Tibial nerve (tissue), 4 donors: ENCODE data around the gene MLLT10. TPM values are rescaled to one million over a fixed set of nuclear protein-coding genes. Genes with fewer than 3 reads are reported as not detected.

Experiments used
- DNase-seq, 2 donors: peaks; one replicate each; pipeline ENCODE4 v3.0.0-alpha.2; 2019; ENCODE audit warnings: low spot score in 2 of 2
- H3K27ac ChIP-seq, 4 donors: fragments of 200-600 bp; sonication (generic) in 3 of 4; one replicate each; pipeline ENCODE4 v1.5.1; 2017 to 2019; ENCODE audit warnings: mild to moderate bottlenecking in 1 of 4
- H3K27me3 ChIP-seq, 2 donors: fragments of 200-600 bp; sonication (generic) in 1 of 2; one replicate each; pipeline versions ENCODE4 v1.5.1 to v1.6.0; 2017 to 2019
- H3K36me3 ChIP-seq, 3 donors: fragments of 200-600 bp; sonication (generic); one replicate each; pipeline ENCODE4 v1.5.1; 2018 to 2019
- H3K4me1 ChIP-seq, 4 donors: fragments of 200-600 bp; sonication (generic) in 3 of 4; one replicate each; pipeline ENCODE4 v1.5.1; 2017 to 2019
- H3K4me3 ChIP-seq, 4 donors: fragments of 200-600 bp; sonication (generic) in 3 of 4; one replicate each; pipeline ENCODE4 v1.5.1; 2017 to 2019; ENCODE audit warnings: mild to moderate bottlenecking in 1 of 4, moderate library complexity in 1 of 4
- H3K9me3 ChIP-seq, 4 donors: fragments of 200-600 bp; sonication (generic) in 3 of 4; one replicate each; pipeline ENCODE4 v1.5.1; 2017 to 2019
- CTCF ChIP-seq, 5 experiments: fragments of 200-600 bp in 3 of 5; fragments of 450-650 bp in 2 of 5; sonication (generic) in 3 of 5; IDR thresholded peaks; one replicate each; pipeline ENCODE4 v1.5.1; 2016 to 2019; ENCODE audit warnings: antibody characterized with exemption in 5 of 5, mild to moderate bottlenecking in 3 of 5, moderate library complexity in 2 of 5
- EP300 ChIP-seq, 2 donors: sonication (generic); formaldehyde crosslinking; IDR thresholded peaks; one replicate each; pipeline ENCODE4 v1.6.1; 2017; ENCODE audit warnings: antibody characterized with exemption in 2 of 2, mild to moderate bottlenecking in 1 of 2
- POLR2A ChIP-seq, 2 donors: fragments of 450-650 bp; IDR thresholded peaks; one replicate each; pipeline ENCODE4 v1.6.1; 2017; ENCODE audit warnings: antibody characterized with exemption in 2 of 2, mild to moderate bottlenecking in 2 of 2, moderate library complexity in 2 of 2
- WGBS, 2 donors: methylation state at CpG; one replicate each; pipeline ENCODE4 v1.1.5; 2018; 5-methylcytosine and 5-hydroxymethylcytosine counted together
- total RNA-seq, 4 donors: library from RNA; depleted of rRNA; stranded (reverse); fragments of >200 nt; gene quantifications; one replicate each; pipeline ENCODE4 v1.1.0, GENCODE V29; 2016

MLLT10 gene
- total RNA-seq, result 10 to 100 TPM; 40.6 to 60.9 (median 47.5) TPM

- peaks cover 0 to 20% (median 0%) of the 10 kb centered on the region in 3 donors for H3K36me3 ChIP-seq
- 1% methylated on average over 21 to 27 of the region's 74 CpGs for WGBS, 2 donors
- H3K27me3 ChIP-seq, result no peaks in the 10 kb centered on the region
- peak; percentile 26 to 87 for TF ChIP-seq EP300 (IDR thresholded peaks at IDR 0.05)
- peak in 3 of 5 experiments; percentile 13 to 75 (median 72) for TF ChIP-seq CTCF (IDR thresholded peaks at IDR 0.05)
- peak; percentile 69 to 86 for TF ChIP-seq POLR2A (IDR thresholded peaks at IDR 0.05)
- H3K27ac ChIP-seq, result peak within 1 kb of the TSS; percentile 72 to 99 (median 96)
- DNase-seq, result peak; percentile 83 to 84
- H3K4me1 ChIP-seq, result peaks cover 0 to 36% (median 10%) of the 10 kb centered on the region in 4 donors
- no peaks in the 10 kb centered on the region for H3K9me3 ChIP-seq
- H3K4me3 ChIP-seq, result peak within 1 kb of the TSS; percentile 71 to 88 (median 76)
Measured at GRCh38 chr10:21533467-21534279, at the start of gene MLLT10. Gene MLLT10 (plus strand): TSS chr10:21534232. CDS start chr10:21534645, 413 bp downstream.

DNA sequence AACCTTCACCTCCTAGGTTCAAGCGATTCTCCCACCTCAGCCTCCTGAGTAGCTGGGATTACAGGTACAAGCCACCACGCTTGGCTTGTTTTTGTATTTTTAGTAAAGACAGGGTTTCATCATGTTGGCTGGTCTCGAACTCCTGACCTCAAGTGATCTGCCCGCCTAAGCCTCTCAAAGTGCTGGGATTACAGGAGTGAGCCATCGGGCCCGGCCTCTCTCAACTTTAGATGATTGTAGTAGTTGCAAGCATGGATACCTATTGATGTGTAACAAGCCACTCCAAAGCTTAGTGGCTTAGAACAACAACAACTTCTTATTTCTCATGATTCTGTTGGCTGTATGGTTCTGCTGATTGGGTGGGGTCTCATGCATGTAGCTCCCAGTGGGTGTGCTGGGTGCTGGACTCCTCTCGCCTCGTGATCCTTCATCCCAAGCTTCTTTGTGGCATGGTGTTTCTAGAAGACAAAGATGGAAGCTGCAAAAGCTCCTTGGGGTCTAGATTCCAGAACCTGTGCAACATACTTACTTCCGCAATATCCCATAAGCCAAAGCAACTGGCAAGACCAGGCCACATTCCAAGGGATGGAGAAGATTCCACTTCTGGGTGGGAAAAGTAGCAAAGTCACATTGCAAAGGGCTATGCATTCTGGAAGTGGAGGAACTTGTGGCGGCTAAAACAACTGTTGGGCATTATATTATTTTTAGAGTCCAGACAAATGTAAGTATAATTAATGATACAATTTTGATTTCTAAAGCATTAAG, 46.4 kb upstream of the MLLT10 start:
- 96 to 97% methylated on average over 10 of the region's 10 CpGs for WGBS, 2 donors
- TF ChIP-seq CTCF (IDR thresholded peaks at IDR 0.05), result no peak
- TF ChIP-seq EP300 (IDR thresholded peaks at IDR 0.05), result no peak
- no peak for TF ChIP-seq POLR2A (IDR thresholded peaks at IDR 0.05)

DNA sequence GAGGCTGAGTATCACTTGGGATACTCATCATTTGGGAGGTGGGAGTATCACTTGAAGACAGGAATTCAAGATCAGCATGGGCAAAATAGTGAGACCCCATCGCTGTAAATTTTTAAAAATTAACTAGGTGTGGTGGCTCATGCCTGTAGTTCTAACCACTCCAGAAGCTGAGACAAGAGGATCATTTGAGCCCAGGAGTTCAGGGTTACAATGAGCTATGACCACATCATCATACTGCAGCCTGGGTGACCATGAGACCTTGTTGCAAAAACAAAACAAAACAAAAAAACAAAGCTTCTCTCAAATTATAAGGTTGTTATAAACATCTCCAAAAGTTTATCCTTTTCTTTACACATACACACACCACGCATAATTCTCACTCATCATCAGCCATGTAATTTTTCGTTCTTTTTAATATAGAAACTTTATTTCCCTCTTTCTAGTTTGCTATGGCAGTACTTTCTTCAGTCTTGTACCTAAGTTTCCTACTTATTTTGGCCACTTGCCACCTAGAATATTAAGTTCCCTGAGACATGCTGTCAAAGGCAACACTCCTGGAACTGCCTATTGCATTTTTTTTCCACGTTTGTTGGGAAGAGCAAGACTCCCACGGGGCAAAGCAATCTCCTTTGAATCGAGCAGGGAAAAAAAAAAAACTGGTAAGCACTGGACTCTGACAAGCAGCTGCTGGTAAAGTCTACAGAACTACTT, 45.6 kb upstream of the MLLT10 start:
- H3K4me3 ChIP-seq, result no peak overlapping the region
- no peak for DNase-seq
- no peaks in the 10 kb centered on the region for H3K36me3 ChIP-seq
- 42 to 44% methylated on average over 6 of the region's 6 CpGs for WGBS, 2 donors
- TF ChIP-seq EP300 (IDR thresholded peaks at IDR 0.05), result no peak
- no peak for TF ChIP-seq CTCF (IDR thresholded peaks at IDR 0.05)
- no peak for TF ChIP-seq POLR2A (IDR thresholded peaks at IDR 0.05)
- peaks cover 0 to 15% (median 0%) of the 10 kb centered on the region in 4 donors for H3K4me1 ChIP-seq
- no peaks in the 10 kb centered on the region for H3K9me3 ChIP-seq
- no peaks in the 10 kb centered on the region for H3K27me3 ChIP-seq
- H3K27ac ChIP-seq, result peak overlapping the region in 2 of 4 donors; percentile 50 to 52

More for the DNA sequence above, 46.4 kb upstream of the MLLT10 start:
- DNase-seq, result no peak
- no peak overlapping the region for H3K27ac ChIP-seq
- H3K9me3 ChIP-seq, result no peaks in the 10 kb centered on the region
- no peak overlapping the region for H3K4me3 ChIP-seq
- no peaks in the 10 kb centered on the region for H3K27me3 ChIP-seq
- no peaks in the 10 kb centered on the region for H3K36me3 ChIP-seq
- H3K4me1 ChIP-seq, result peaks cover 0 to 11% (median 0%) of the 10 kb centered on the region in 4 donors

- WGBS, 2 donors, result 67 to 68% methylated on average over 5 of the region's 5 CpGs
- peaks cover 0 to 20% (median under 1%) of the 10 kb centered on the region in 4 donors for H3K4me1 ChIP-seq
- H3K9me3 ChIP-seq, result no peaks in the 10 kb centered on the region
- no peak overlapping the region for H3K4me3 ChIP-seq
- TF ChIP-seq CTCF (IDR thresholded peaks at IDR 0.05) (no peak), POLR2A (IDR thresholded peaks at IDR 0.05) (no peak)
- H3K27me3 ChIP-seq, result no peaks in the 10 kb centered on the region
- H3K27ac ChIP-seq, result peak overlapping the region in 2 of 4 donors; percentile 50 to 52
- no peaks in the 10 kb centered on the region for H3K36me3 ChIP-seq
- no peak for DNase-seq
Measured at GRCh38 chr10:21488957-21489446, 45.0 kb upstream of the MLLT10 start.
